GM12878 (cell line): ENCODE measurements around the gene STAMBP. TPM values are rescaled to one million over a fixed set of nuclear protein-coding genes. Genes with fewer than 3 reads are reported as not detected.

ENCODE experiments used
- CHD2 ChIP-seq: IDR thresholded peaks from 2 replicates; pipeline ENCODE4 v1.6.1; 2011; ENCODE audit warnings: low read depth, low read length, improper control_type of control experiment, borderline replicate concordance
- EED ChIP-seq: sonication (generic); IDR thresholded peaks from 2 replicates; pipeline ENCODE4 v1.6.1; 2016; ENCODE audit warnings: antibody characterized with exemption, low read depth
- EGR1 ChIP-seq, 2 experiments: IDR thresholded peaks; 1 replicate in 1 of 2; 2 replicates in 1 of 2; pipeline ENCODE4 v1.6.1; 2011 to 2012; ENCODE audit warnings: low read depth in 2 of 2, low read length in 2 of 2, borderline replicate concordance in 1 of 2, mild to moderate bottlenecking in 1 of 2, moderate library complexity in 1 of 2
- FOXM1 ChIP-seq: IDR thresholded peaks from 2 replicates; pipeline ENCODE4 v1.6.1; 2012; ENCODE audit warnings: low read depth, mild to moderate bottlenecking, inconsistent platforms, low read length, moderate library complexity
- MEF2B ChIP-seq: fragments of 450-650 bp; IDR thresholded peaks from 2 replicates; pipeline ENCODE4 v1.6.1; 2018; ENCODE audit warnings: mild to moderate bottlenecking, moderate library complexity; ENCODE audit not compliant: partially characterized antibody, poor library complexity, severe bottlenecking
- MXI1 ChIP-seq: fragments of 150-350 bp; IDR thresholded peaks from 2 replicates; pipeline ENCODE4 v1.6.1; 2011; ENCODE audit warnings: low read depth, mild to moderate bottlenecking, inconsistent platforms, low read length, improper control_type of control experiment
- MYC ChIP-seq: IDR thresholded peaks from 2 replicates; pipeline ENCODE4 v1.6.1; 2011; ENCODE audit warnings: mild to moderate bottlenecking, low read length, moderate library complexity, inconsistent platforms; ENCODE audit not compliant: insufficient read depth, insufficient replicate concordance, insufficient read length, severe bottlenecking
- NBN ChIP-seq: fragments of 450-650 bp; IDR thresholded peaks from 2 replicates; pipeline ENCODE4 v1.6.1; 2016
- NFYB ChIP-seq: IDR thresholded peaks from 2 replicates; pipeline ENCODE4 v1.6.1; 2011; ENCODE audit warnings: low read depth, mild to moderate bottlenecking, low read length, improper control_type of control experiment, moderate library complexity; ENCODE audit not compliant: insufficient read depth
- PAX5 ChIP-seq: IDR thresholded peaks from 2 replicates; pipeline ENCODE4 v1.6.1; 2011; ENCODE audit warnings: low read depth, low read length, borderline replicate concordance
- SMAD5 ChIP-seq: IDR thresholded peaks from 2 replicates; pipeline ENCODE4 v1.6.1; 2016; ENCODE audit warnings: antibody characterized with exemption, low read depth
- SMARCA5 ChIP-seq: fragments of 450-650 bp; IDR thresholded peaks from 2 replicates; pipeline ENCODE4 v1.6.1; 2017; ENCODE audit warnings: mild to moderate bottlenecking
- YBX1 ChIP-seq: fragments of 450-650 bp; IDR thresholded peaks from 2 replicates; pipeline ENCODE4 v1.6.1; 2016; ENCODE audit warnings: antibody characterized with exemption
- ZNF274 ChIP-seq: IDR thresholded peaks from one replicate; pipeline ENCODE4 v1.8.0; 2011; ENCODE audit not compliant: insufficient read length, insufficient read depth
- ZSCAN29 ChIP-seq: fragments of 450-650 bp; IDR thresholded peaks from 2 replicates; pipeline ENCODE4 v1.6.1; 2017; ENCODE audit warnings: mild to moderate bottlenecking, moderate library complexity
- polyA plus RNA-seq, 11 experiments: library from polyadenylated mRNA; depleted of rRNA in 4 of 11; unstranded in 6 of 11; stranded (reverse) in 5 of 11; fragments of >200 nt; fragmentation: Nextera tagmentation in 4 of 11; fragmentation: Illumina TruSeq in 1 of 11; extraction: Ambion mirVana in 4 of 11; extraction: Trizol in 1 of 11; gene quantifications; 1 replicate in 1 of 11; 2 replicates in 10 of 11; pipeline versions ENCODE4 v1.2.1 to v1.2.3, GENCODE V29; 2011 to 2016; ENCODE audit warnings: inconsistent platforms in 2 of 11, missing spikeins in 2 of 11, low read depth in 1 of 11
- total RNA-seq, 4 experiments: library from RNA; depleted of rRNA in 3 of 4; stranded (reverse); fragments of >200 nt in 3 of 4; fragmentation: Illumina TruSeq in 1 of 4; extraction: Trizol in 1 of 4; gene quantifications; 2 replicates each; pipeline versions ENCODE4 v1.2.1 to v1.2.3, GENCODE V29; 2013 to 2021
- TF ChIP-seq, protein P1 (sequence below): IDR thresholded peaks from 2 replicates; pipeline ENCODE4 v1.6.1; 2011; ENCODE audit warnings: borderline replicate concordance, low read depth, mild to moderate bottlenecking, moderate library complexity, low read length; ENCODE audit not compliant: insufficient read depth, poor library complexity, severe bottlenecking
- TF ChIP-seq, protein P2 (sequence below): fragments of 450-650 bp; IDR thresholded peaks from 2 replicates; pipeline ENCODE4 v1.6.1; 2018; ENCODE audit warnings: mild to moderate bottlenecking, low read depth, moderate library complexity; ENCODE audit not compliant: partially characterized antibody
- TF ChIP-seq, protein P3 (sequence below): fragments of 450-650 bp; IDR thresholded peaks from 2 replicates; pipeline ENCODE4 v1.6.1; 2017; ENCODE audit warnings: mild to moderate bottlenecking, moderate library complexity
- TF ChIP-seq, protein P4 (sequence below): fragments of 450-650 bp; IDR thresholded peaks from 2 replicates; pipeline ENCODE4 v1.6.1; 2017; ENCODE audit warnings: low read depth, mild to moderate bottlenecking, moderate library complexity

Gene STAMBP
- total and polyA plus RNA-seq, 10 of the 15 experiments (the other 5 are each of a cell fraction or from before 2014, with no cell fraction given), result 38.9 to 84.1 (median 69.7) TPM

DNA sequence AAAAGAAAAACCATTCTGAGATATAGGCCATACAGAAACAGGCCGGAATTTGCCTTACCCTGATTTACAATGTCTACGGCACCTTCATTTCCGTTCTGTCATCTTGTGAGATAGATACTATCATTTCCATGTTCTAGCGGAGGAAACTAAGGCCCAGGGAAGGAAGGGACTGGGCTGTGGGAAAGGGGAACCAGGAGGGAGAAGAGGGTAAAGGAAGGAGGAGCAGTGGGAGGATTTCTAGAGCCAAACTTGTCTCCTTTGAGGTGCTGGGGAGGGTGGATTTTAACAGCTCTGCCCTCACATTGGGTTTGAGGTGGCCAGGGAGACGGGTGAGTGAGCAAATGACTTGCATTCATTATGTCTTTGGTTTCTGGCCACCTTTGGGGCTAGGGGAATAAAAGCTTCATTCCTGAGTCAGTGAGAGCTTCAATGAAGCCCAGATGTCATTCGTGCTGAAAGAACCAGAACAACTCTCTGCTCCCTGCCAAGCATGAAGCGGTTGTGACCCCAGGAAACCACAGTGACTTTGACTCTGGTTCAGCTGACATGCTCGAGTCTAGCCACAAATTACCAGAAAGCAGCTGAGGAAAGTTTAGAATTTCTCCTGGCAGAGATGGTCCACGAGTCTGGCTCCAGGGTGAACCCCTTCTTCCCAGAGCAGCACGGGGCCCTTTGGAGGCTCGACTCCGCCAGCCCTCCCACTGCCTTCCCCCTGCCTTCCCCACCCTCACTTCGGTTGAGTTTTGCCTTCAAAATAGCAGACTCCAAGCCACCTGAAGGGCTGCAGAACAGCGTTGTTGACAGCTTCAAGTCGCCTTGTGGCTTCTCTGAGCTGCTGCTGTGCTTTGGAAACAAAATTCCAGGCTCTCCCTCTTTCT, 67.8 kb downstream of the STAMBP start (continued):
- TF ChIP-seq FOXM1 (no peak), NBN (peak; percentile 64; the same call in 1 of the 2 replicates), NFYB (no peak), EGR1 (IDR thresholded peaks at IDR 0.05; ENCODE audit: borderline replicate concordance in 1 of 2, low read depth in 2 of 2, low read length in 2 of 2) (no peak), YBX1 (no peak), EED (no peak), SMARCA5 (no peak), SMAD5 (no peak), MYC (no peak), CHD2 (no peak), PAX5 (peak; percentile 61; the same call in 1 of the 2 replicates), ZNF274 (no peak), MEF2B (peak; percentile 41), MXI1 (no peak), ZSCAN29 (no peak)
- TF ChIP-seq, protein P1, sequence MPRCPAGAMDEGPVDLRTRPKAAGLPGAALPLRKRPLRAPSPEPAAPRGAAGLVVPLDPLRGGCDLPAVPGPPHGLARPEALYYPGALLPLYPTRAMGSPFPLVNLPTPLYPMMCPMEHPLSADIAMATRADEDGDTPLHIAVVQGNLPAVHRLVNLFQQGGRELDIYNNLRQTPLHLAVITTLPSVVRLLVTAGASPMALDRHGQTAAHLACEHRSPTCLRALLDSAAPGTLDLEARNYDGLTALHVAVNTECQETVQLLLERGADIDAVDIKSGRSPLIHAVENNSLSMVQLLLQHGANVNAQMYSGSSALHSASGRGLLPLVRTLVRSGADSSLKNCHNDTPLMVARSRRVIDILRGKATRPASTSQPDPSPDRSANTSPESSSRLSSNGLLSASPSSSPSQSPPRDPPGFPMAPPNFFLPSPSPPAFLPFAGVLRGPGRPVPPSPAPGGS, result no peak
- TF ChIP-seq, protein P2, sequence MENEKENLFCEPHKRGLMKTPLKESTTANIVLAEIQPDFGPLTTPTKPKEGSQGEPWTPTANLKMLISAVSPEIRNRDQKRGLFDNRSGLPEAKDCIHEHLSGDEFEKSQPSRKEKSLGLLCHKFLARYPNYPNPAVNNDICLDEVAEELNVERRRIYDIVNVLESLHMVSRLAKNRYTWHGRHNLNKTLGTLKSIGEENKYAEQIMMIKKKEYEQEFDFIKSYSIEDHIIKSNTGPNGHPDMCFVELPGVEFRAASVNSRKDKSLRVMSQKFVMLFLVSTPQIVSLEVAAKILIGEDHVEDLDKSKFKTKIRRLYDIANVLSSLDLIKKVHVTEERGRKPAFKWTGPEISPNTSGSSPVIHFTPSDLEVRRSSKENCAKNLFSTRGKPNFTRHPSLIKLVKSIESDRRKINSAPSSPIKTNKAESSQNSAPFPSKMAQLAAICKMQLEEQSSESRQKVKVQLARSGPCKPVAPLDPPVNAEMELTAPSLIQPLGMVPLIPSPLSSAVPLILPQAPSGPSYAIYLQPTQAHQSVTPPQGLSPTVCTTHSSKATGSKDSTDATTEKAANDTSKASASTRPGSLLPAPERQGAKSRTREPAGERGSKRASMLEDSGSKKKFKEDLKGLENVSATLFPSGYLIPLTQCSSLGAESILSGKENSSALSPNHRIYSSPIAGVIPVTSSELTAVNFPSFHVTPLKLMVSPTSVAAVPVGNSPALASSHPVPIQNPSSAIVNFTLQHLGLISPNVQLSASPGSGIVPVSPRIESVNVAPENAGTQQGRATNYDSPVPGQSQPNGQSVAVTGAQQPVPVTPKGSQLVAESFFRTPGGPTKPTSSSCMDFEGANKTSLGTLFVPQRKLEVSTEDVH, result no peak
- TF ChIP-seq, protein P3, sequence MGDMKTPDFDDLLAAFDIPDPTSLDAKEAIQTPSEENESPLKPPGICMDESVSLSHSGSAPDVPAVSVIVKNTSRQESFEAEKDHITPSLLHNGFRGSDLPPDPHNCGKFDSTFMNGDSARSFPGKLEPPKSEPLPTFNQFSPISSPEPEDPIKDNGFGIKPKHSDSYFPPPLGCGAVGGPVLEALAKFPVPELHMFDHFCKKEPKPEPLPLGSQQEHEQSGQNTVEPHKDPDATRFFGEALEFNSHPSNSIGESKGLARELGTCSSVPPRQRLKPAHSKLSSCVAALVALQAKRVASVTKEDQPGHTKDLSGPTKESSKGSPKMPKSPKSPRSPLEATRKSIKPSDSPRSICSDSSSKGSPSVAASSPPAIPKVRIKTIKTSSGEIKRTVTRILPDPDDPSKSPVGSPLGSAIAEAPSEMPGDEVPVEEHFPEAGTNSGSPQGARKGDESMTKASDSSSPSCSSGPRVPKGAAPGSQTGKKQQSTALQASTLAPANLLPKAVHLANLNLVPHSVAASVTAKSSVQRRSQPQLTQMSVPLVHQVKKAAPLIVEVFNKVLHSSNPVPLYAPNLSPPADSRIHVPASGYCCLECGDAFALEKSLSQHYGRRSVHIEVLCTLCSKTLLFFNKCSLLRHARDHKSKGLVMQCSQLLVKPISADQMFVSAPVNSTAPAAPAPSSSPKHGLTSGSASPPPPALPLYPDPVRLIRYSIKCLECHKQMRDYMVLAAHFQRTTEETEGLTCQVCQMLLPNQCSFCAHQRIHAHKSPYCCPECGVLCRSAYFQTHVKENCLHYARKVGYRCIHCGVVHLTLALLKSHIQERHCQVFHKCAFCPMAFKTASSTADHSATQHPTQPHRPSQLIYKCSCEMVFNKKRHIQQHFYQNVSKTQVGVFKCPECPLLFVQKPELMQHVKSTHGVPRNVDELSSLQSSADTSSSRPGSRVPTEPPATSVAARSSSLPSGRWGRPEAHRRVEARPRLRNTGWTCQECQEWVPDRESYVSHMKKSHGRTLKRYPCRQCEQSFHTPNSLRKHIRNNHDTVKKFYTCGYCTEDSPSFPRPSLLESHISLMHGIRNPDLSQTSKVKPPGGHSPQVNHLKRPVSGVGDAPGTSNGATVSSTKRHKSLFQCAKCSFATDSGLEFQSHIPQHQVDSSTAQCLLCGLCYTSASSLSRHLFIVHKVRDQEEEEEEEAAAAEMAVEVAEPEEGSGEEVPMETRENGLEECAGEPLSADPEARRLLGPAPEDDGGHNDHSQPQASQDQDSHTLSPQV, result no peak
- TF ChIP-seq, protein P4, sequence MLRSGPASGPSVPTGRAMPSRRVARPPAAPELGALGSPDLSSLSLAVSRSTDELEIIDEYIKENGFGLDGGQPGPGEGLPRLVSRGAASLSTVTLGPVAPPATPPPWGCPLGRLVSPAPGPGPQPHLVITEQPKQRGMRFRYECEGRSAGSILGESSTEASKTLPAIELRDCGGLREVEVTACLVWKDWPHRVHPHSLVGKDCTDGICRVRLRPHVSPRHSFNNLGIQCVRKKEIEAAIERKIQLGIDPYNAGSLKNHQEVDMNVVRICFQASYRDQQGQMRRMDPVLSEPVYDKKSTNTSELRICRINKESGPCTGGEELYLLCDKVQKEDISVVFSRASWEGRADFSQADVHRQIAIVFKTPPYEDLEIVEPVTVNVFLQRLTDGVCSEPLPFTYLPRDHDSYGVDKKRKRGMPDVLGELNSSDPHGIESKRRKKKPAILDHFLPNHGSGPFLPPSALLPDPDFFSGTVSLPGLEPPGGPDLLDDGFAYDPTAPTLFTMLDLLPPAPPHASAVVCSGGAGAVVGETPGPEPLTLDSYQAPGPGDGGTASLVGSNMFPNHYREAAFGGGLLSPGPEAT, result peak; percentile 64; the same call in 1 of the 2 replicates
